ENCODE measurements around the gene NOPCHAP1.

DNA sequence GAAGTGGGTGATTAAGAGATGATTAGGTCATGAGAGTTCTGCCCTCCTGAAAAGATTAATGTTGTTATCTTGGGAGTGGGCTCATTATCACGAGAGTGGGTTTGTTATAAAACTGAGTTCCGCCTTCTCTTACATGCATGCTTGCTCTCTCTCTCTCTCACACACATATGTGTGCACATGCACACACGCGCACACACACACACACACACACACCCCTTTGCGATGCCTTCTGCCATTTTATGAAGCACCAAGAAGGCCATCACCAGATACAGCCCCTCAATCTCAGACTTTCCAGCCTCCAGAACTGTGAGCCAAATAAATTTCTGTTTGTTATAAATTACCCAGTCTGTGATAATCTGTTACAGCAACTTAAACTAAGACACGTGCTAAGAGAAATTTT, 22.4 kb upstream of the NOPCHAP1 start:
- TF ChIP-seq, protein P1, sequence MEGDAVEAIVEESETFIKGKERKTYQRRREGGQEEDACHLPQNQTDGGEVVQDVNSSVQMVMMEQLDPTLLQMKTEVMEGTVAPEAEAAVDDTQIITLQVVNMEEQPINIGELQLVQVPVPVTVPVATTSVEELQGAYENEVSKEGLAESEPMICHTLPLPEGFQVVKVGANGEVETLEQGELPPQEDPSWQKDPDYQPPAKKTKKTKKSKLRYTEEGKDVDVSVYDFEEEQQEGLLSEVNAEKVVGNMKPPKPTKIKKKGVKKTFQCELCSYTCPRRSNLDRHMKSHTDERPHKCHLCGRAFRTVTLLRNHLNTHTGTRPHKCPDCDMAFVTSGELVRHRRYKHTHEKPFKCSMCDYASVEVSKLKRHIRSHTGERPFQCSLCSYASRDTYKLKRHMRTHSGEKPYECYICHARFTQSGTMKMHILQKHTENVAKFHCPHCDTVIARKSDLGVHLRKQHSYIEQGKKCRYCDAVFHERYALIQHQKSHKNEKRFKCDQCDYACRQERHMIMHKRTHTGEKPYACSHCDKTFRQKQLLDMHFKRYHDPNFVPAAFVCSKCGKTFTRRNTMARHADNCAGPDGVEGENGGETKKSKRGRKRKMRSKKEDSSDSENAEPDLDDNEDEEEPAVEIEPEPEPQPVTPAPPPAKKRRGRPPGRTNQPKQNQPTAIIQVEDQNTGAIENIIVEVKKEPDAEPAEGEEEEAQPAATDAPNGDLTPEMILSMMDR (IDR thresholded peaks at IDR 0.05): no peak
- TF ChIP-seq POLR2A (IDR thresholded peaks at IDR 0.05) (no peak), POLR2AphosphoS5 (IDR thresholded peaks at IDR 0.05) (no peak)

Data from suprapubic skin (tissue), 4 donors.